Duodenal mucosa (tissue), 2 donors: Measurements from ENCODE around the gene ALDH18A1.
A peak's percentile ranks its signal among the peaks of the same experiment; 100 is the strongest.

ENCODE experiments used
- H3K27ac ChIP-seq: one replicate; pipeline ENCODE4 v1.7.0; 2013; ENCODE audit warnings: low read depth, low read length
- H3K27me3 ChIP-seq, 2 donors: one replicate each; pipeline ENCODE4 v1.7.0; 2013; ENCODE audit warnings: low read length in 2 of 2, control low read depth in 1 of 2; ENCODE audit not compliant: insufficient read depth in 2 of 2, control insufficient read depth in 1 of 2
- H3K36me3 ChIP-seq, 2 donors: one replicate each; pipeline ENCODE4 v1.7.0; 2013; ENCODE audit warnings: low read length in 2 of 2, control low read depth in 1 of 2; ENCODE audit not compliant: insufficient read depth in 2 of 2, control insufficient read depth in 1 of 2
- H3K4me1 ChIP-seq, 2 donors: one replicate each; pipeline ENCODE4 v1.7.0; 2013; ENCODE audit warnings: low read length in 2 of 2, control low read depth in 1 of 2; ENCODE audit not compliant: insufficient read depth in 2 of 2, control insufficient read depth in 1 of 2
- H3K4me3 ChIP-seq, 2 donors: one replicate each; pipeline ENCODE4 v1.7.0; 2013; ENCODE audit warnings: low read length in 2 of 2, low read depth in 1 of 2
- H3K9ac ChIP-seq, 2 donors: one replicate each; pipeline ENCODE4 v1.7.0; 2013; ENCODE audit warnings: low read length in 2 of 2, low read depth in 1 of 2
- H3K9me3 ChIP-seq, 2 donors: one replicate each; pipeline ENCODE4 v1.7.0; 2013; ENCODE audit warnings: low read length in 2 of 2, control low read depth in 1 of 2; ENCODE audit not compliant: control insufficient read depth in 1 of 2

ALDH18A1 gene

GRCh38 chr10:95560278-95561176 lies 96.0 kb downstream of the ALDH18A1 start:
- no peaks in the 10 kb centered on the region for H3K9me3 ChIP-seq
- H3K36me3 ChIP-seq: no peaks in the 10 kb centered on the region
- peak overlapping the region; percentile 78 to 91 for H3K9ac ChIP-seq
- H3K27ac ChIP-seq: peak overlapping the region; percentile 65
- peak overlapping the region; percentile 81 to 92 for H3K4me3 ChIP-seq
- no peaks in the 10 kb centered on the region for H3K27me3 ChIP-seq
- H3K4me1 ChIP-seq: peaks cover 13 to 15% of the 10 kb centered on the region in 2 donors

- Histone ChIP-seq H3K9ac (peak overlapping the region; percentile 78 to 91), H3K36me3 (no peaks in the 10 kb centered on the region), H3K4me3 (peak overlapping the region; percentile 81 to 92), H3K9me3 (no peaks in the 10 kb centered on the region), H3K4me1 (peaks cover 13 to 15% of the 10 kb centered on the region in 2 donors), H3K27me3 (no peaks in the 10 kb centered on the region), H3K27ac (no peak overlapping the region)
These were observed 96.6 kb downstream of the ALDH18A1 start for GRCh38 chr10:95559896-95560277.

DNA sequence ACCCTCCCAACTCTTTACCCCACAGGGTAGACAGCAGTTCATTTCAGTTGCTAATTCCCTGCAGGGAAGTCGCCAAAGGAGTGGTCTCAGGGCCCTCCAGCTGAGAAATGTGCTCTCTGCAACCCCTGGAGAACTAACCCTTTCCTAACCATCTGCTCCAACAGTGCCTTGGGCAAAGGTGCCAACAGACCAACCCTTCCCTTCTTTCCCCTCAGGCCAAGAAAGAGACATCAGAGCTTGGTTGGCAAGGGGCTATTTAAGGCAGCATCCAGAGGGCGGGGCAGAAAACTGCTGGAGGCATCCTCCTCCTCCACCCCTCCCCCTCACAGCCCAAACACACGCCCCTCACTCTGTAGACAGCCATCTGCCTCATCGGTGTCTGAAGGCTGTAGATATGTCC lies 97.0 kb downstream of the ALDH18A1 start:
- Histone ChIP-seq H3K4me1 (peaks cover 13 to 15% of the 10 kb centered on the region in 2 donors), H3K9ac (peak overlapping the region in 1 of 2 donors; percentile 40), H3K27me3 (no peaks in the 10 kb centered on the region), H3K36me3 (no peaks in the 10 kb centered on the region), H3K4me3 (peak overlapping the region in 1 of 2 donors; percentile 39), H3K27ac (no peak overlapping the region), H3K9me3 (no peaks in the 10 kb centered on the region)

DNA sequence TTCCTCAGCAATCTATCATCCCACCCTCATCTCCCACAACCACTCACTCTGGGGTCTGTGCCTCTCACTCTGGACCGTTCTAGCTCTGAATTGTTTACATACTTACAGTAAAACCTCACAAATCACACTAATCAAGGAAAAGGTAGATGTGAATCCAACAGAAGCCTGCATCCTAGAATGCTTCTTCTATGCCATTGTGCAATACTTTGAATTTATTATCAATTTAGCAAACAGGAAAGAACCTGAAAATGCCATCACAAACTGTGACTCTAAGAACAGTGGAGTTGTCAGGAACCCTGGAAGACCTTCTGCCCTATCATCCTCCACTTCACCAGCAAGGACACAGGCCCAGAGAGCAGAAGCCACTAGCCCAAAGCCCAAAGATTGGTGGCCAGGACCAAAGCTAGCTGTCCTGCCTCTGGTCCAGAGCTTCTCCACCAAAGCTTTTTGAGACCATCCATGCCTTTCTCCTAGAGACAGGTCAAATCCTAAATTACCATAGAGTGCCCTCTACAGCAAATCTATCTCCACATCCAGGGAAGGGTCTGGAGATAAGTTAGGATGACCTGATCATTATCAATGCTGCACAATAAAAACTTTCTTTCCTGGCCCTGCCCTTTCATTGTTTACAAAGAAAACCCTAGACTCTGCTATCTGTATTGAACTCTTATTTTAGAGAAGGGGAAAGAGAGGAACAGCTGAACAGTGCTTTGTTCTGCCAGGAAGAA lies 97.8 kb downstream of the ALDH18A1 start:
- H3K4me1 ChIP-seq: peaks cover 13 to 15% of the 10 kb centered on the region in 2 donors
- no peak overlapping the region for H3K9ac ChIP-seq
- H3K4me3 ChIP-seq: peak overlapping the region in 1 of 2 donors; percentile 39
- no peak overlapping the region for H3K27ac ChIP-seq
- no peaks in the 10 kb centered on the region for H3K9me3 ChIP-seq
- no peaks in the 10 kb centered on the region for H3K36me3 ChIP-seq
- H3K27me3 ChIP-seq: no peaks in the 10 kb centered on the region

- no peaks in the 10 kb centered on the region for H3K9me3 ChIP-seq
- H3K9ac ChIP-seq: no peak overlapping the region
- H3K4me3 ChIP-seq: no peak overlapping the region
- no peaks in the 10 kb centered on the region for H3K27me3 ChIP-seq
- H3K36me3 ChIP-seq: no peaks in the 10 kb centered on the region
- H3K27ac ChIP-seq: no peak overlapping the region
- H3K4me1 ChIP-seq: peaks cover 11% of the 10 kb centered on the region in 2 donors
These were observed 99.3 kb downstream of the ALDH18A1 start for GRCh38 chr10:95556994-95557767.
